Measurements from ENCODE around the gene CNTNAP2. TPM values are rescaled to one million over a fixed set of nuclear protein-coding genes. Genes with fewer than 3 reads are reported as not detected.

CNTNAP2 gene
- total RNA-seq, 4 donors from 2014 or later: 0.91 to 16.0 TPM; not detected in 2

GRCh38 chr7:148303295-148304082, 2186.9 kb downstream of the CNTNAP2 start:
- Histone ChIP-seq H3K27ac (peak overlapping the region in 1 of 2 donors; percentile 42), H3K4me1 (no peaks in the 10 kb centered on the region), H3K27me3 (no peaks in the 10 kb centered on the region), H3K36me3 (no peaks in the 10 kb centered on the region), H3K9me3 (no peaks in the 10 kb centered on the region), H3K4me3 (no peak overlapping the region)
- no peak for TF ChIP-seq CTCF (IDR thresholded peaks at IDR 0.05)
- TF ChIP-seq POLR2A (IDR thresholded peaks at IDR 0.05): no peak
- intact Hi-C loops (cut with DNase I; ENCODE audit: low total_unique reads): no loop called here
- peak; percentile 70 to 73 for DNase-seq

DNA sequence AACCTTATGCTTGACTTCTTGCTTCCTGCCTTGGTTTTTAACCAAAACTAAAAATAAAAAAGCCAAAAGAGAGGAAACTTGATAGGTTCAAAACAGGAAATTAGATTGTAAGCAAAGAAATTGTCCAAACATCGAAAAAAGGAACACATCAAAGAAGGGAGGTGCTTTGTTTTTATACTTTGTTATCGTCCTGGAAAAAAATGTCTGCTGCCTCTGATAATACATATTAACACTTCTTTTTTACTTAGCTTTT, 2187.4 kb downstream of the CNTNAP2 start:
- Histone ChIP-seq H3K4me1 (no peaks in the 10 kb centered on the region), H3K4me3 (no peak overlapping the region), H3K27me3 (no peaks in the 10 kb centered on the region), H3K27ac (peak overlapping the region in 1 of 2 donors; percentile 42), H3K9me3 (no peaks in the 10 kb centered on the region), H3K36me3 (no peaks in the 10 kb centered on the region)
- intact Hi-C loops (cut with DNase I; ENCODE audit: low total_unique reads): no loop called here
- no peak for DNase-seq
- TF ChIP-seq POLR2A (IDR thresholded peaks at IDR 0.05): no peak
- TF ChIP-seq CTCF (IDR thresholded peaks at IDR 0.05): no peak

DNA sequence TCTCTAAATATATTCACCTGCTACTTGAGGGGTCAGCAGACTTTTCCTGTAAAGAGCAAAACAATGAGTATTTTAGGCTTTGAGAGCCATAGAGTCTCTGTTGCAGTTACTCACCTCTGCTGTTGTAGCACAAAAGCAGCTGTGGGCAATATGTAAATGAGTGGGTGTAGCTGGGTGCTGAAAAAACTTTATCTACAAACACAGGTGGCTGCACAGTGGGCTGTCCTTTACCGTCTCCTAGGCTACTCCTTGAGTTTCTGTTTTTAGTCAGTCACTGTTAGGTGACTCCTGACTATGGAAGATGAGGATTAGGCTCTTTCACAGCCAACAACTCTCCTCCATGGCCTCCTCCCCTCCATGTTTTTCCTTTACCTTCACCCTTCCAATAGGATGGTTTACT, 2187.9 kb downstream of the CNTNAP2 start:
- DNase-seq: no peak
- intact Hi-C loops (cut with DNase I; ENCODE audit: low total_unique reads): no loop called here
- Histone ChIP-seq H3K27me3 (no peaks in the 10 kb centered on the region), H3K4me3 (no peak overlapping the region), H3K27ac (peak overlapping the region in 1 of 2 donors; percentile 8), H3K36me3 (no peaks in the 10 kb centered on the region), H3K4me1 (no peaks in the 10 kb centered on the region), H3K9me3 (no peaks in the 10 kb centered on the region)
- TF ChIP-seq CTCF (IDR thresholded peaks at IDR 0.05): no peak
- TF ChIP-seq POLR2A (IDR thresholded peaks at IDR 0.05): no peak

DNA sequence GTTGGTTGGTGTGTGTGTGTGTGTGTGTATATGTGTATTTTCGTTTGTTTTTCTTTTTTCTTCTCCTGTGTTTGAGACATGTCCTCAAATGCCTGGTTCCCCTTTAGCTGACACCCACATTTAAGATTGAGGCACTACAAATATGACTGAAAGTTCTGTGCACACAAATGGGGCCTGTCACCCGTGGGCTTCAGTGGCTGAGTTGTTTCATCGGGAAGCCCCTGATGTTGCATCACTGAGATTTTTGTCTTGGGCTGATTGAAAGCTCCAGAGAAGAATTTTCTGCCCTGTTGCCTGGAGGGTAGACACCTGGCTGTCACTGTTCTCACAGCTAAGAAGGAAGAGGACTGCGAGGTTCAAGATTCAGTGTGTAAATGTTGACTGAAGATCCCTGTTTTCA, 2190.2 kb downstream of the CNTNAP2 start:
- no peaks in the 10 kb centered on the region for H3K27me3 ChIP-seq
- no peaks in the 10 kb centered on the region for H3K4me1 ChIP-seq
- H3K36me3 ChIP-seq: no peaks in the 10 kb centered on the region
- TF ChIP-seq CTCF (IDR thresholded peaks at IDR 0.05): no peak
- TF ChIP-seq POLR2A (IDR thresholded peaks at IDR 0.05): no peak
- no peak for DNase-seq
- H3K9me3 ChIP-seq: no peaks in the 10 kb centered on the region
- intact Hi-C loops (cut with DNase I; ENCODE audit: low total_unique reads): no loop called here
- no peak overlapping the region for H3K27ac ChIP-seq
- no peak overlapping the region for H3K4me3 ChIP-seq

DNA sequence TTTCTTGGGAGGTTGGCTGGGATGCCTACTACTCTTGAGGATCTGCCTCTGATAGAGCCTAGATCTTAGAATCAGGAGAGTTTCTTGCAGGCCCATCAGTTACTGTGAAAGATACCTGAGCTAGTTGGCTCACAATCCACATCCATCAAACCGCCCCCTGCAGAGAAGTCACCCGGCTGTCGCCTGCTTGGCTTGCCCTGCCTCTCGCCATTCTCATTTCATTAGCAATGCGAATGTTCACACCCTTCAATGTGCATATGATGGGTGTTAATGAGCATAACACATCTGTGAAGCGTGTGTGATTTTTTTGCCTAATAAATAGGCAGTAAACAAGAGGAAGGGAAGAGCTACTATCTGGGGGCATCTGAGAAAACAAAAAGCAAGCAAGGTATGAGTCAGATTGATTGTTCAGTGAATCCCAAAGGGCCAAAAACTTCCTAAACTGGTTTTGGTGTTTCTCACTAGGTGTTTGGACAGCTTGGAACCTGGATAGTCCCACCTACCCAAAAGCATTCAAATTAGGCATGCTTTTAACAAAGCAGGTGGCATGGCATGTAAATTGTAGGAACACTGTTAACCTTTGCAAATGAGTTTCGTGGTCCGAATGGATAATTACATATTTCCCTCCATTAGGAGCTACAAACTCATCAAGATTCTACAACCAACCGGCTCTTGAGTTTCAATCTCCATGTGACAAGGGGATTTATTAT, 2201.7 kb downstream of the CNTNAP2 start:
- Histone ChIP-seq H3K27me3 (no peaks in the 10 kb centered on the region), H3K4me3 (no peak overlapping the region), H3K36me3 (no peaks in the 10 kb centered on the region), H3K9me3 (no peaks in the 10 kb centered on the region), H3K27ac (no peak overlapping the region), H3K4me1 (no peaks in the 10 kb centered on the region)
- intact Hi-C loops (cut with DNase I; ENCODE audit: low total_unique reads): no loop called here
- TF ChIP-seq CTCF (IDR thresholded peaks at IDR 0.05) (no peak), POLR2A (IDR thresholded peaks at IDR 0.05) (no peak)
- no peak for DNase-seq

Data from uterus (tissue), 4 donors.